Neural progenitor cell (in vitro differentiated cells): ENCODE results near the gene TPPP2. TPM values are rescaled to one million over a fixed set of nuclear protein-coding genes. Genes with fewer than 3 reads are reported as not detected.

Experiments used
- DNase-seq: peaks from one replicate; pipeline ENCODE4 v3.0.0-alpha.2; 2016; ENCODE audit warnings: low spot score
- H2AFZ ChIP-seq: fragments of 200-600 bp; sonication (generic); replicated peaks from 2 replicates; pipeline ENCODE4 v1.6.1; 2016; ENCODE audit warnings: antibody characterized with exemption
- H3F3A ChIP-seq: fragments of 200-600 bp; sonication (generic); 2 replicates; pipeline ENCODE4 v1.6.1; 2016; ENCODE audit warnings: antibody characterized with exemption, low read depth
- H3K27ac ChIP-seq: fragments of 200-600 bp; sonication (generic); 2 replicates; pipeline ENCODE4 v1.5.1; 2016; ENCODE audit warnings: mild to moderate bottlenecking
- H3K27me3 ChIP-seq: fragments of 200-600 bp; sonication (generic); 2 replicates; pipeline ENCODE4 v1.6.1; 2016; ENCODE audit warnings: mild to moderate bottlenecking, moderate library complexity
- H3K36me3 ChIP-seq: fragments of 200-600 bp; sonication (generic); 2 replicates; pipeline ENCODE4 v1.5.1; 2016
- H3K4me1 ChIP-seq: fragments of 200-600 bp; sonication (generic); 2 replicates; pipeline ENCODE4 v1.6.1; 2016; ENCODE audit warnings: mixed run types
- H3K4me2 ChIP-seq: fragments of 200-600 bp; sonication (generic); 2 replicates; pipeline ENCODE4 v1.6.1; 2016
- H3K4me3 ChIP-seq: fragments of 200-600 bp; sonication (generic); 2 replicates; pipeline ENCODE4 v1.5.1; 2016
- H3K79me2 ChIP-seq: fragments of 200-600 bp; sonication (generic); 2 replicates; pipeline ENCODE4 v1.6.1; 2016; ENCODE audit warnings: low read depth
- H3K9ac ChIP-seq: fragments of 200-600 bp; sonication (generic); 2 replicates; pipeline ENCODE4 v1.6.1; 2016
- H3K9me3 ChIP-seq: fragments of 200-600 bp; sonication (generic); 2 replicates; pipeline ENCODE4 v1.5.1; 2016; ENCODE audit warnings: low read depth
- H4K20me1 ChIP-seq: fragments of 200-600 bp; sonication (generic); 2 replicates; pipeline ENCODE4 v1.6.1; 2016; ENCODE audit warnings: low read depth
- H3K27ac Mint-ChIP-seq: 3 replicates; pipeline ENCODE4 v1.8.0; 2021; ENCODE audit warnings: mixed read lengths
- H3K27me3 Mint-ChIP-seq: 2 replicates; pipeline ENCODE4 v1.8.0; 2022; ENCODE audit warnings: low read depth, mild to moderate bottlenecking, inconsistent platforms, moderate library complexity, mixed read lengths; ENCODE audit not compliant: insufficient read depth
- H3K36me3 Mint-ChIP-seq: 3 replicates; pipeline ENCODE4 v1.8.0; 2021; ENCODE audit warnings: mixed read lengths
- H3K4me1 Mint-ChIP-seq: 3 replicates; pipeline ENCODE4 v1.8.0; 2021; ENCODE audit warnings: mixed read lengths
- H3K4me3 Mint-ChIP-seq: 3 replicates; pipeline ENCODE4 v1.8.0; 2021; ENCODE audit warnings: mild to moderate bottlenecking, moderate library complexity, mixed read lengths
- H3K9me3 Mint-ChIP-seq: 3 replicates; pipeline ENCODE4 v1.8.0; 2020; ENCODE audit warnings: mixed read lengths
- EZH2 ChIP-seq: fragments of 200-600 bp; sonication (generic); IDR thresholded peaks from 2 replicates; pipeline ENCODE4 v1.6.1; 2017; ENCODE audit warnings: antibody characterized with exemption, mild to moderate bottlenecking, moderate library complexity
- EZH2phosphoT487 ChIP-seq: fragments of 200-600 bp; sonication (generic); IDR thresholded peaks from 2 replicates; pipeline ENCODE4 v1.6.1; 2017; ENCODE audit warnings: antibody characterized with exemption
- total RNA-seq: library from RNA; depleted of rRNA; stranded (reverse); fragments of >200 nt; gene quantifications from 2 replicates; pipeline ENCODE4 v1.2.3, GENCODE V29; 2015; ENCODE audit warnings: low replicate concordance
- TF ChIP-seq, protein P1 (sequence below): fragments of 200-600 bp; sonication (generic); IDR thresholded peaks from 2 replicates; pipeline ENCODE4 v1.5.1; 2017; ENCODE audit warnings: antibody characterized with exemption, mild to moderate bottlenecking

The TPPP2 gene
- total RNA-seq, 1 donor from 2014 or later = not detected

DNA sequence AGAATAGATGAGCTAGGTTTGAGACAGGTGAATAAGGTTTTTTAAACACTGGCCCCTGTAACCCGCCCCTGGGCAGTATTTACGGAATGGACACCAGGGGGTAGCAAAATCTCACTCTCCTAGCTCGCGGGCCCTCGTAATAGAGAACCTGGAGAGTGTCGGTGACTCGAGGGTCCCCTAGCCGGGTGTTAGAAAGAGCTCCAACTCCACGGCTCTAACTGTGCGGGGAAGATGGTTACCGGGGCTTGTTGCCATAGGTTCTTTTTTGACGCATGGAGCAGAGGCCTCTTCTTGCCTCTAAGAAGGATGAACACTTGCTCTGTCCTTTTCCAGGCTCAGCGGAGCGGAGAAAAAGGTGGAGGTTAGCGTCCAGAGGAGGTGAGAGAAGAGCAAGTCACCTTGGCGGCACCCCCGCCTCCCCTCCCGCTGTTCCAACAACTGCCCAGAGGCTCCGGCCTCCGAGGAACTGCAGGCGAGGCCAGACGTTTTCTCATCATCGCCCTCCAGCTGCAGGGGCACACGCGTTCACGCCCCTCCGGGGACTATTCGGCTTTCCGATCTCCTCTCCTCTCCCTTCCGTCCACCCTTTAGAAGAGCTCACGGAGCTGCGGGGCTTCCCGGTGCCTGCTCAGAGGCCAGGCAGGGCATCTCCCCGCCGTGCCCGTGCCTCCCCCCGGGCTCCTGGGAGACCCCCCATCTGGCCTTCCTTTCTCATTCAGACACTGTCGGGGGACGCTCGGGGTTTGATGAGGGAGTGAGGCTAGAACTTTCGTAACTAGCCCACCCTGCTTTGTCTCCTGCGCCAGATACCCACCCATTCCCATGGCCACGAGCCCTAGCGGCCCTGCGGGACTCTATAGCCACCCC, 38.7 kb downstream of the TPPP2 start:
- peaks cover 9% of the 10 kb centered on the region for H3K27me3 Mint-ChIP-seq
- peaks cover 15% of the 10 kb centered on the region for H3K36me3 Mint-ChIP-seq
- Histone ChIP-seq H3K27ac (no peak overlapping the region), H3K4me2 (peak overlapping the region; percentile 92), H3K4me1 (peaks cover 10% of the 10 kb centered on the region), H2AFZ (peak overlapping the region; percentile 38), H3K27me3 (peaks cover 7% of the 10 kb centered on the region), H3K4me3 (peak overlapping the region; percentile 75), H3K9ac (no peak overlapping the region), H3K79me2 (peaks cover 23% of the 10 kb centered on the region), H4K20me1 (peaks cover 13% of the 10 kb centered on the region), H3K9me3 (no peaks in the 10 kb centered on the region), H3K36me3 (no peaks in the 10 kb centered on the region), H3F3A (peaks cover 45% of the 10 kb centered on the region)
- H3K4me1 Mint-ChIP-seq = peaks cover 37% of the 10 kb centered on the region
- peak overlapping the region; percentile 93 for H3K4me3 Mint-ChIP-seq
- DNase-seq = peak; percentile 84
- no peak for TF ChIP-seq EZH2phosphoT487
- TF ChIP-seq EZH2 = no peak
- TF ChIP-seq, protein P1, sequence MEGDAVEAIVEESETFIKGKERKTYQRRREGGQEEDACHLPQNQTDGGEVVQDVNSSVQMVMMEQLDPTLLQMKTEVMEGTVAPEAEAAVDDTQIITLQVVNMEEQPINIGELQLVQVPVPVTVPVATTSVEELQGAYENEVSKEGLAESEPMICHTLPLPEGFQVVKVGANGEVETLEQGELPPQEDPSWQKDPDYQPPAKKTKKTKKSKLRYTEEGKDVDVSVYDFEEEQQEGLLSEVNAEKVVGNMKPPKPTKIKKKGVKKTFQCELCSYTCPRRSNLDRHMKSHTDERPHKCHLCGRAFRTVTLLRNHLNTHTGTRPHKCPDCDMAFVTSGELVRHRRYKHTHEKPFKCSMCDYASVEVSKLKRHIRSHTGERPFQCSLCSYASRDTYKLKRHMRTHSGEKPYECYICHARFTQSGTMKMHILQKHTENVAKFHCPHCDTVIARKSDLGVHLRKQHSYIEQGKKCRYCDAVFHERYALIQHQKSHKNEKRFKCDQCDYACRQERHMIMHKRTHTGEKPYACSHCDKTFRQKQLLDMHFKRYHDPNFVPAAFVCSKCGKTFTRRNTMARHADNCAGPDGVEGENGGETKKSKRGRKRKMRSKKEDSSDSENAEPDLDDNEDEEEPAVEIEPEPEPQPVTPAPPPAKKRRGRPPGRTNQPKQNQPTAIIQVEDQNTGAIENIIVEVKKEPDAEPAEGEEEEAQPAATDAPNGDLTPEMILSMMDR = peak; percentile 65
- H3K27ac Mint-ChIP-seq = peak overlapping the region; percentile 98
- no peaks in the 10 kb centered on the region for H3K9me3 Mint-ChIP-seq

DNA sequence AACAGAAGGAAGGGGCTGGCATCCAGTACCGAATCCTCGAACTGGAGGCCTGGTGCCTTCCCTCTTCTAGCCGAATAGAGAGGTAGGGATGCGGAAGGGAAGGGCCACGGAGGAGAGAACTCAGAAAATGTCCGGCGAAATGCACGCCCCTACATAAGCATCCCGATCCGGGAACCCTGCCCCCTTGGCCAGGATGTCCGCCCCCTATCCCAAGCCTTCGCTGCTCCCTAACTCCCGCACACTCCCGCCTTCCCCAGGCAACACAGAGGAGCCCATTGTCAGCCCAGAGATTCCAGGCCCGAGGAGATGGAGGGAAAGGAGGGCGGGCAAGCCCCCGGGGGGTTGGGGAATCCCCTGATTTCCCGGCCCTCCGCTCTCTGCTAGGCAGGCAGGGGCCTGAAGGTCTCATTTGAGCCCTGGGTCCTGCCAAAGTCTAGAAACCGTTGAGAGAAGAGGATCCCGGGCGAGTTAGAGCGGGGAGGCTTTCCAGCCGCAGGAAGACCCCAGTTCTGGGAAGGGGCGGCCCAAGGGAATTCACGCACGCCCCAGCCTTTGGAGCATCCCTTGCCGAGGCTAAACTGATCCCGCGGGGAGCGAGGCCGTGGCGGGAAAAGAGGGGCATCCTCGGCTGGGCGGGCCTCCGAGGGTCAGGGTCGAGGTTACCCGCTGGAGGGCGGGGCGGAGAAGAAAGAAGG, 39.5 kb downstream of the TPPP2 start:
- peaks cover 10% of the 10 kb centered on the region for H3K4me1 ChIP-seq
- peaks cover 7% of the 10 kb centered on the region for H3K27me3 ChIP-seq
- peak overlapping the region; percentile 75 for H3K4me3 ChIP-seq
- Mint-ChIP-seq H3K27ac (peak overlapping the region; percentile 98), H3K9me3 (no peaks in the 10 kb centered on the region), H3K4me1 (peaks cover 35% of the 10 kb centered on the region), H3K27me3 (peaks cover 9% of the 10 kb centered on the region), H3K4me3 (peak overlapping the region; percentile 93), H3K36me3 (peaks cover 15% of the 10 kb centered on the region)
- H3K79me2 ChIP-seq = peaks cover 23% of the 10 kb centered on the region
- H3K36me3 ChIP-seq = no peaks in the 10 kb centered on the region
- peaks cover 13% of the 10 kb centered on the region for H4K20me1 ChIP-seq
- peak; percentile 84 for DNase-seq
- H3K9ac ChIP-seq = peak overlapping the region; percentile 51
- no peak for TF ChIP-seq EZH2phosphoT487
- no peak for TF ChIP-seq EZH2
- TF ChIP-seq, protein P1 = no peak
- peak overlapping the region; percentile 32 for H3K27ac ChIP-seq
- peak overlapping the region; percentile 92 for H3K4me2 ChIP-seq
- H3F3A ChIP-seq = peaks cover 45% of the 10 kb centered on the region
- H3K9me3 ChIP-seq = no peaks in the 10 kb centered on the region
- peak overlapping the region; percentile 38 for H2AFZ ChIP-seq

DNA sequence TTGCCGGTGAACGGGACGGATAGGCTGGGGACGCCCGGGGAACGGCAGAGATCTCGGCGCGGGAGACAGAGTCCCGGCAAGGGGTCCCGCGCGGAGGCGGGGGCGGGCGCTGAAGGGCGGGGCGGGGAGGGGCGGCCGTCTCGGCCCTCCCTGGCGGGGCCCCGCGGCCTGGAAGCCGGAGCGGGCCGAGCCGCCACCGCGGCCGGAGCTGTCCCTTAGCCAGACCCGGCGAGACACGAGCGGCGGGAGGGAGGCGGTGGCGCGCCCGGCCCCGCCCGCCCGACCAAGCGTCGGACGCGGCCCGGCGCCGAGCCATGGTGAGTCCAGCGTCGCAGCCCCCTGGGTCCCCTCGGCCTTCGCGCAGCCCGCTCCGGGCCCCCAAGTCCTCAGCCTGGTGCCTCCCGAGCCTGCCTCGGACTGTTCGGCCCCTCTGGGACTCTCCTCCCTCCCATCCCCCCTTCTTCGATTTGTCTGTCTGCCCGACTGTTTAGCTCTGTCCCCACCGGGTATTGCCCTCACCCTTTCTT, 40.1 kb downstream of the TPPP2 start, which contains the start of gene ARHGEF40:
TSS of gene ARHGEF40 (plus strand) at position 222 of the 527 bp plus-strand sequence. CDS start at position 315, 93 bp downstream.
- peak; percentile 84 for DNase-seq
- H3K9ac ChIP-seq = peak within 1 kb of the TSS; percentile 51
- H3K4me1 Mint-ChIP-seq = peaks cover 35% of the 10 kb centered on the region
- H3K9me3 ChIP-seq = no peaks in the 10 kb centered on the region
- peak within 1 kb of the TSS; percentile 68 for H3K27ac ChIP-seq
- H2AFZ ChIP-seq = peak within 1 kb of the TSS; percentile 38
- H3K4me2 ChIP-seq = peak within 1 kb of the TSS; percentile 92
- peak within 1 kb of the TSS; percentile 75 for H3K4me3 ChIP-seq
- peak within 1 kb of the TSS; percentile 97 for H3K4me3 Mint-ChIP-seq
- peaks cover 23% of the 10 kb centered on the region for H3K79me2 ChIP-seq
- TF ChIP-seq EZH2phosphoT487 (no peak), EZH2 (no peak)
- TF ChIP-seq, protein P1 = no peak
- H3K27me3 ChIP-seq = peaks cover 7% of the 10 kb centered on the region
- peaks cover 13% of the 10 kb centered on the region for H4K20me1 ChIP-seq
- peaks cover 20% of the 10 kb centered on the region for H3K36me3 Mint-ChIP-seq
- no peaks in the 10 kb centered on the region for H3K9me3 Mint-ChIP-seq
- peaks cover 9% of the 10 kb centered on the region for H3K27me3 Mint-ChIP-seq
- peak within 1 kb of the TSS; percentile 98 for H3K27ac Mint-ChIP-seq
- no peaks in the 10 kb centered on the region for H3K36me3 ChIP-seq
- H3F3A ChIP-seq = peaks cover 45% of the 10 kb centered on the region
- H3K4me1 ChIP-seq = peaks cover 10% of the 10 kb centered on the region
